A673 (cell line): ENCODE data around the gene MAPRE3.

Experiments
- EZH2 ChIP-seq: fragments of 200-600 bp; sonication (generic); IDR thresholded peaks from 2 replicates; pipeline ENCODE4 v1.6.1; 2017; ENCODE audit warnings: borderline replicate concordance, low read depth, mild to moderate bottlenecking, mixed read lengths, antibody characterized with exemption, low read length; ENCODE audit not compliant: poor library complexity, severe bottlenecking
- TF ChIP-seq, protein P1 (sequence below): fragments of 300-800, 200-600 bp; sonication (generic); conservative IDR thresholded peaks from 2 replicates; pipeline ENCODE4 v1.5.1; 2017; ENCODE audit warnings: low read depth, mild to moderate bottlenecking, antibody characterized with exemption, low read length, moderate library complexity, mixed read lengths

DNA sequence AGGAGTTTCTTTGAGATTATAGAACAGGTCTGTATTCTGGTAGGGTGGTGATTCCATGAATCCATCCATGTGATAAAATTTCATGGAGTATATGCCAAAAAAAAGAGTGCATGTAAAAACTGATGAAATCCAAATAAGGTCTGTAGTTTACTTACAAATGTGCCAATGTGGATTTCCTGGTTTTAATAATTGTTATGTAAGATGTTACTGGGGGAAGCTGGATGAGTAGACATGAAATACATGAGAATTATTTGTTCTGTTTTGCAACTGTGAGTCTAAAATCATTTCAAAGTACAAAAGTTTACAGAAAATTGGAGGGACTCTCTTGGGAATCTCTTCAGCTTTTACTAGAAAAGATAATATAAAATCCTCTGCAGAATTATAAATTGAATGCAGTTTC, 38.6 kb downstream of the MAPRE3 start:
- TF ChIP-seq, protein P1, sequence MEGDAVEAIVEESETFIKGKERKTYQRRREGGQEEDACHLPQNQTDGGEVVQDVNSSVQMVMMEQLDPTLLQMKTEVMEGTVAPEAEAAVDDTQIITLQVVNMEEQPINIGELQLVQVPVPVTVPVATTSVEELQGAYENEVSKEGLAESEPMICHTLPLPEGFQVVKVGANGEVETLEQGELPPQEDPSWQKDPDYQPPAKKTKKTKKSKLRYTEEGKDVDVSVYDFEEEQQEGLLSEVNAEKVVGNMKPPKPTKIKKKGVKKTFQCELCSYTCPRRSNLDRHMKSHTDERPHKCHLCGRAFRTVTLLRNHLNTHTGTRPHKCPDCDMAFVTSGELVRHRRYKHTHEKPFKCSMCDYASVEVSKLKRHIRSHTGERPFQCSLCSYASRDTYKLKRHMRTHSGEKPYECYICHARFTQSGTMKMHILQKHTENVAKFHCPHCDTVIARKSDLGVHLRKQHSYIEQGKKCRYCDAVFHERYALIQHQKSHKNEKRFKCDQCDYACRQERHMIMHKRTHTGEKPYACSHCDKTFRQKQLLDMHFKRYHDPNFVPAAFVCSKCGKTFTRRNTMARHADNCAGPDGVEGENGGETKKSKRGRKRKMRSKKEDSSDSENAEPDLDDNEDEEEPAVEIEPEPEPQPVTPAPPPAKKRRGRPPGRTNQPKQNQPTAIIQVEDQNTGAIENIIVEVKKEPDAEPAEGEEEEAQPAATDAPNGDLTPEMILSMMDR = no peak
- no peak for TF ChIP-seq EZH2
